ENCODE data around the gene DNAH7.
"Not testable (repeated sequence)": the region's sequence is repeated elsewhere in the genome, so short reads cannot be mapped to it uniquely, and the experiment has no call there.

The DNAH7 gene

GRCh38 chr2:195709901-195710806 is 358.5 kb downstream of the DNAH7 start:
- DNase-seq, result no peak

GRCh38 chr2:195706161-195706900 is 362.3 kb downstream of the DNAH7 start:
- no peak for DNase-seq

- DNase-seq, result no peak
Observed at GRCh38 chr2:195700480-195700879, 368.2 kb downstream of the DNAH7 start.

- no peak for DNase-seq
Observed at GRCh38 chr2:195697681-195698220, 370.9 kb downstream of the DNAH7 start.

GRCh38 chr2:195696012-195696411 is 372.6 kb downstream of the DNAH7 start:
- no peak for DNase-seq

DNA sequence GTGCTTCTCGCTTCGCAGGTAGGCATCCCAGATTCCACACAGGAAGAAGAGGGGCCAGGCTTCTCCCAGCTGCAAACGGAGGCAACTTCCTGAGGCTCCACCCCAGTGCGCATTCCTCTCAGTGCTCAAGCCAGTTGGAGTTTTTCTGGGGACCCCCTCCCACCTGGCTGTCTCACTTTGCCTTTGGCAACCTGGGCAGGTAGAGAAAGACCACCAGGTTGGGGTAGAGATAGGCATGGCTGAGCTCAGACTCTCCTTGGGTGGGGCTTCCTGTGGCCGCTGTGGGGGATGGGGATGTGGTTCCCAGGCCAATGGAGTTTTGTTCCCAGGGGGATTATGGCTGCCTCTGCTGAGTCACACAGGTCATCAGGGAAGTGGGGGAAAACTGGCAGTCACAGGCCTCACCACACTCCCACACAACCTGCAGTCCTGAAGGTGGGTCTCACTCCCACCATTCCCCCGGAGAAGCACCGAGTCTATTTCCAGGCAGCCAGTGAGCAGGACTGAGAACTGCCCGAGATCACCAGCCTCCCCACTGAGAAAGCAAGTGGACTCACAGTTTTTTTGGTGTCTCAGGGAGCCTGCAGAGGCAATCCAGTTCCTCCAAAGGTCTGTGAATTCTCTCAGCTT is 373.5 kb downstream of the DNAH7 start:
- no peak for DNase-seq

- no peak for DNase-seq
Observed at GRCh38 chr2:195694553-195694952, 374.1 kb downstream of the DNAH7 start.

GRCh38 chr2:195692531-195692930 is 376.1 kb downstream of the DNAH7 start:
- not testable (repeated sequence) for DNase-seq

Data from midbrain (tissue), 1 donor.